ELR (cell line): Measurements from ENCODE around the gene DEPP1.

Experiments used
- DNase-seq: peaks from one replicate; pipeline ENCODE4 v3.0.0-alpha.2; 2015; ENCODE audit warnings: low read depth

Gene DEPP1

DNA sequence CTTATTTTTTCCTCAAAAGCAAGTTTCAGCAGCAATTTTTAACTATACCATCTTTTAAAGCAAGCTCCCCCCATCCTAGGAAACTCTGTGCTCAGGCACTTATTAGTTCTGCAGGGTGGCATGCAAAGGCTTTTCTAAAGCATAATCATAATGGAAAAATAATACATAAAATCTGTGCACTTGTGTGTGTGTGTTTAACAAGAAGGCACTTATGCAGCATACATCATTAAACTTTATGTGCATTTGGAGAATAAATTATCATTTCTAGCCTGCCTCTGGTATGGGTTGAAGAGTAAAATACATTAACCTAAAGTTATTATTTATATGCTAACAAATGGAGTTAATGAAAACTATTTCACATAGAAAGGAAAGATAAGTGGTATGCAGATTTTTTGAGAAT lies 24.6 kb downstream of the DEPP1 start:
- no peak for DNase-seq

DNA sequence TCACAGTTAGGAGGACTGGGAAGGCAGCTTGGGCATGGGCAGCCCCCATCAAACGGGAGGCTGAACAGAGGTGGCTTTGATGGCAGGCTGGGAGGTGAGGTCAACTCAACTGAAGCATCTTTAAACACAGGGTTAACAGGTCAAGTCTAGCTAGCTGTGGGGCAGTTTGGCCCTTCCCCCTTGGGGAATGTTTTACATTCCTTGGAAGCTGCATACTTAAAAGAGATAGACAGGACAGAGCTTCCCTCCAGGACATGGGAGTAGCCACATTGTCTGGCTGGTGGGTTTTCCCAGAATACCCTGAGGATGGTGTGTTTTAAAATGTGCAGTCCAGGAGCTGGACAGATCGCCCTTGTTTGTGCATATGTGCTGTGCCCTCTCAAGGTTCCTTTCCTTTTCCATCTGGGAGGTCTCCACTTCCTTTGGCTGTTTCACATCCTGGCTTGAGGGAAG lies 25.8 kb downstream of the DEPP1 start:
- DNase-seq: no peak

DNA sequence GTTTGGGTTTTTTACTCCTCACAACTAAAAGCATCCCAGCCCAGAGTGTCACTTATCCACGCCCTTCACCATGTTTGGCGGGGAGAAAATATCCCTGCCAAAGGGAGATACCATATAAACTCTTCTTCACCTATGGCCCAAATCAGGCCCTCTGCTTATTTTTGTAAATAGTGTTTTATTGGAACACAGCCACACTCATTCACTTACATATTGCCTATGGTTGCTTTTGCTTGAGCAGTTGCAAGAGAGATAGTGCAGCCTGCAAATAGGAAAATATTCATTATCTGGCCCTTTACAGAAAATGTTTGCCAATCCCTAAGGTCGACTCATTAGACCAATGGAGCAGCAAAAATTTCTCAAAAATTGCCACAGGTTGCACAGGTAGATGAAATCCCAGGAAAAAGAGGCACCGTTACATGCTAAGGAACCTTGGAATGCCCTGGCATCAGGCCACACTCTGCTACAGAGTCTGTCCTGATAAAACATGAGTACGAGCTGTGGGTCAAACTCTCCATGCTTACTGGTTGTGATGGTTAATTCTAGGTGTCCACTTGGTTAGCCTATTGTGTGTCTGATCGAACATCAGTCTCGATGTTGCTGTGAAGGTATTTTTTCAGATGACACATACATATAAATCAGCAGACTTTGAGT lies 26.9 kb downstream of the DEPP1 start:
- no peak for DNase-seq

DNA sequence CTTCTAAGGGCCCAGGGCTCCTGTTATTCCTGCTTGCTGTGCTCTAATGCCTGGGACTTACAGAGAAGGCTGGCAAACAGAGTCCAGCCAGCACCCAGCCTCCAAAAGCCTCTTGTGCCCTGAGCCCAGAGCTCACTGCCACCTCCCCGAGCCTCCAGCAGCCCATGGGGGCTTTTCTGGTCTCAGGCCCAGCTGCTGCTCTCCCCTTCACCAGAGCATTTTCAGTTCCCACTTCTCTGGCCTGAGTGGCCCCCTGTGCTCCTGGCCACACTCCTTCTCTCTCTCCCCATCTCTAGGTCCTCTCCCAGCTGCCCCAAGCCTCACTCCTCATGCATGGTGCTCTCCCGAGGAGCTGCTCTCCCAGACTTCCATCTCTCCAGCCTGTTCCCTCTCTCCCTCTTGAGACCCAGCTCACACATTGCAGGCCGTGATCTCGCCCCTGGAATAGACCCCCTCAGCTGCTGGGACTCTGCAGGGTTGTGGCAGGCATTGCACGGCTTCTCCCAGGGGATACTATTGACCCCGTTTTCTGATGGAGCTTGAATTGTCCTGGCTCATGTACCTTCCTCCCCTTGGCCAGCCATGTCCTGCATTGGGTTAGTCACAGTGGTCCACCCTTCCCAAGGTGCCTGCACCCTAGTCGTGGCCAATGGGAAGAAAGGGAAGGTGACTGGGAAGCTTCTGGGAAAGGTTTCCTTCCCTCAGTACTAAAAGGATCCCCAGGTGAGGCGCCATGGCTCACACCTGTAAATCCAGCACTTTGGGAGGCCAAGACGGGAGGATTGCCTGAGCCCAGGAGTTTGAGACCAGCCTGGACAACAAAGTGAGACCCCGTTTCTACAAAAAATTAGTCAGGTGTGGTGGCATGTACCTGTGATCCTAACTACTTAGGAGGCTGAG lies 28.0 kb downstream of the DEPP1 start:
- DNase-seq: no peak

DNA sequence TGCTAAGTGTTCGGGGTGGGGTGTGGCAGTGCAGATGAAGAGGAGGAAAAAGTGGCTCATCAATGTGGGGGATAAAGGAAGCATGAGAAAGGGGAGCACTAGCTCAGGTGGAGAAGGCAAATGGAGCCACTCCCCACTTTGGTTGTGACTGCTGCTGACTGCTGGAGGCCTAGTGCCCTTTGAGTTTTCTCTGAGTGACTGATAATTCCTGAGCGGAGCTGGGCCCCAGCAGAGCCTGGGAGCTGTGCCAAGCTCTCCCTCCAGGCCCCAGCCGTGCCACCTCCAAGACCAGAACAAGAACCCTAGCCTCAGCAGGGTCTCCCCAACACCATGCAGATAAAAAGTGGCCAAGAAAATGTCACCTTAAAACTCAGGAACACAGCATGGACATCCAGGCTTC lies 28.7 kb downstream of the DEPP1 start:
- no peak for DNase-seq

DNA sequence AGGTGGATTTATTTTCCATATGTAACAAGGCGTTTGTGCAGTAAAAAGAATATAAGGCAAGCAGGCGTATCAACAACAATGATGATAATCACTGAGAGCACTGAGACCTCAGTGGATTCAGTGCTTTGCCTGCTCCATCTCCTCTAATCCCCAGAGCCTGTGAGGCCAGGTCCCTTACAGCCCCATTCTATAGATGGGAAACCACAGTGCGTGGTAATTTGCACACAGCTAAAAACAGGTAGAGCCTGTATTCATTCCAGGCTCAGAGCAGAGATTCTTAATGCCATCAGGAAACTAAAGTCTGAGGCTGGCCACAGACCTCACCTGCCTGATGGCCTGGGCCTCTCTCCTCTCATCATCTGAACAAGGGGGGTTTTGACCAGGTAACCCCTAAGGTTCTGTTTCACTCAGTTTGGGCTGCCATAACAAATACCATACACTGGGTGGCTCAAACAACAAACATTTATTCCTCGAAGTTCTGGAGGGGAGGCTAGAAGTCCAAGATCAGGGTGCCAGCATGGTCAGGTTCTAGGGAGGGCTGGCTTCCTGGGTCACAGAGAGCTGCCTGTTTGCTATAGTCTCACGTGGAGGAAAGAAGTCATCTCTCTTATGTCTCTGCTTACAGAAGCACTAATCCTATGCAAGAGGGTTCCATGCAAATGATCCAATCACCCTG lies 29.3 kb downstream of the DEPP1 start:
- no peak for DNase-seq

DNA sequence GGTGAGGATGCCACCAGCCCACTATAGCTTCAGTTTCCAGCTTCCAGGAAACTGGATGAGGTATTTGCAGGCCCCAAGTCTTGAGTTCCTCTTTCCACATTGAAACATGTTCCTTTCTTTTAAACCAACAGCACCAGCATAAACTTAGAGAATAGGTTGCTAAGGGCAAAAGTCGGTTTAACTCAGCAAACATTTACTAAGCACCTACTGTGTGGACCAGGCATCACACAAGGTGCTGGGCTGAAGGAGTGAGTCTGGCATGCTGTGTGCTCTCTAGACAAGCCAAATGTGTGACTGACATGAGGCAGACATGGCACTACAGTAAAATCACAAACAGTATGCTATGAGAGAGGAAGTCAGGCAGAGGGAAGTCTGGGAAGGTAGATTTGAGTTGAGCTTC lies 30.0 kb downstream of the DEPP1 start:
- DNase-seq: no peak

DNA sequence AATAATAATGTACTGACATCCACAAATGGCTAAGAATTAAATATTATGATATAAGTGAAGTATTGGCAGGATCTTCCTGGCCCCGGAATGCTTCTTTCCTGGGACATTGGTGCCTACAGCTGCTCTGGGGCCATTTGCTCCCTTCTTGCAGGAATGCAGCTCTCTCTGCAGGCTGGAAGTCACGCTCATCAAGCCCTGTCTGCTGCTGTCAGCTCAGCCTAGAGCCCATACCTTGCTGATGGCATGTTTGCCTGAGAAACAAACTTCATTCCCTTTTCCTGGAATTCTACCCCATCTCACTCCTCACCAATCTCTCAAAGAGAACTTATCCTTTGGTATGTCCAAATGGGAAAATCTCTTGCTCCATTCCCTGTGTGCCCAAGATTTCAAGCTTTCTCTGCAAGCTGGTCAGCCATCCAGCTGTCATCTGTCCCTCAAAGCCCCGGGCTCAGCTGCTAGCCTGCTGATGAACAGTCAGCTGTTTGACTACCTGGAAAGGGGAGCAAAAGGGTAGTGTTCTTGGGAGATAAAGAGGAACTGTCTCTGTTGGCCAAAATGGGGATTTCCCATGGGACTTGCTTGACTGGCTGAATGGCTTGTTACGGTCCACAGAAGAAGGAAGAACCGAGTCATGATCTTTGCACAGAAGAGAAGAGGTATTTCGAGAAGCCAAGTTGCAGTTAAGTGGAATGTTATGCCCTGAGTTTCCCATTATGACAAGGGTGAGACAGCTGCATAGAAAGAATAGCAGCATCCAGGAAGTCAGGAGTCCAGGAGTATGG lies 31.0 kb downstream of the DEPP1 start:
- DNase-seq: no peak

DNA sequence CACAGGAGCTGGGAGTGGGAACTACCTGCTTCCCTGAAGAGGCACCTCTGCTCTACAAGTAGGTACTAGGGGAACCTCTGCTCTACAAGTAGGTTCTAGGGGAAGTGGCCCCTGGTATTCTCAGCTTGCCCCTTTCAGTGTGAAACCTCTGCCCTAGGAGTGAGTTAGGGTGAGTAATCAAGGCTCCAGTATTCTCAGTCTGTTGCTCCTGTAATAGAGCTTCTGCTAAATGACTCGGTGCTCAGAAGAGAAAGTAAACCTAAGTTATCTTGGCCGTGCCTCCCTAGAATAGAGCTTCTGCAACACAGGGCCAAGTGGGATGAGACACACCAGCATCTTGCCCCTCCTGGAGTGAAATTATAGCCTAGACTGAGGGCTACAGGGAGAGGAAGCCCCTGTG lies 32.4 kb downstream of the DEPP1 start:
- peak; percentile 58 for DNase-seq

DNA sequence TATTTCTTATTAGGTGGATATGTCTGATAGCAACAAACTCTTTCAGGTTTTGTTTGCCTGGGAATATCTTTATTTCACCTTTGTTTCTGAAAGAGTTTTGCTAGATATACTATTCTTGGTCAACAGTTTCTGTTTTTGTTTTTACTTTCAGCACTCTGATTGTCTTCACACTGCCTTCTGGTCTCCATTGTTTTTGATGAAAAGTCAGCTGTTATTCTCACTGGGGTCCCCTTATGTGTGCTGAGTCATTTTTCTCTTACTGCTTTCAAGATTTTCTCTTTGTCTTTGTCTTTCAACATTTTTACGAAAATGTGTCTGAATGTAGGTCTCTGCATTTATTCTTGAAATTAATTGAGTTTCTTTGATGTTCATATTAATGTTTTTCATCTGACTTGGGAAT lies 34.3 kb downstream of the DEPP1 start:
- no peak for DNase-seq

DNA sequence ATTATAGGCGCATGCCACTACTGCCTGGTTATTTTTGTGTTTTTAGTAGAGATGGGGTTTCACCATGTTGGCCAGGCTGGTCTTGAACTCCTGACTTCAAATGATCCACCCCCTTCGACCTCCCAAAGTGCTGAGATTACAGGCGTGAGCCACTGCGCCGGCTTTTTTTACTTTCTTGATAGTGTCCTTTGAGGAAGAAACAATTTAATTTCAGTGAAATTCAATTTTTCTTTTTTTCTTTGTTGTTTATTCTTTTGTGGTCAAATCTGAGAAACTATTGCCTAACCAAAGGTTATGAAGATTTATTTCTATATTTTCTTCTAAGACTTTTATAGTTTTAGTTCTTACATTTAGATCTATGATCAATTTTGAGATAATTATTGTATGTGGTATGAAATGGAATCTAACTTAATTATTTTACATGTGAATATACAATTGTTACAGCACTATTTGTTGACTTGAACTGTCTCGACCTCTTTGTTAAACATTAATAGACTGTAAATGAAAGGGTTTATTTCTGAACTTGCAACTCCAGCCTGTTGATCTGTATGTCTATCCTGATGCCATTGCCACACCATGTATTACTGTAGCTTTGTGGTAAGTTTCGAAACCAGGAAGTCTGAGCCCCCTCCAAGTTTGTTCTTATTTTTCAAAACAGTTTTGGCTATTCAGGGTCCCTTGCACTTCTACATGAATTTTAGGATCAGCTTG lies 38.8 kb downstream of the DEPP1 start:
- DNase-seq: no peak

DNA sequence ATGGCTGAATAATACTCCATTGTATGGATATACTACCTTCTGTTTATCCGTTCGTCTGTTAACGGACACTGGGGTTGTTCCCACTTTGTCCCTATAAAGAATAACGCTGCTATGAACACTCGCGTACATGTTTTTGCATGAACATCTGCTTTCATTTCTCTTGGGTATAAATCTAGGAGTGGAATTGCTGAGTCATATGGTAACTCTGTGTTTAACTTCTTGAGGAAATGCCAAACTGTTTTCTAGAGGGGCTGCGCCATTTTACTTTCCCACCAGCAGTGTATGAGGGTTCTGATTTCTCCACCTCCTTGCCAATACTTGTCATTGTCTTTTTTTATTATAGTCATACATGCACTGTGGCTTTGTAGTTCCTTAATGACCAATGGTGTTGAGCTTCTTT lies 39.7 kb downstream of the DEPP1 start:
- DNase-seq: no peak

DNA sequence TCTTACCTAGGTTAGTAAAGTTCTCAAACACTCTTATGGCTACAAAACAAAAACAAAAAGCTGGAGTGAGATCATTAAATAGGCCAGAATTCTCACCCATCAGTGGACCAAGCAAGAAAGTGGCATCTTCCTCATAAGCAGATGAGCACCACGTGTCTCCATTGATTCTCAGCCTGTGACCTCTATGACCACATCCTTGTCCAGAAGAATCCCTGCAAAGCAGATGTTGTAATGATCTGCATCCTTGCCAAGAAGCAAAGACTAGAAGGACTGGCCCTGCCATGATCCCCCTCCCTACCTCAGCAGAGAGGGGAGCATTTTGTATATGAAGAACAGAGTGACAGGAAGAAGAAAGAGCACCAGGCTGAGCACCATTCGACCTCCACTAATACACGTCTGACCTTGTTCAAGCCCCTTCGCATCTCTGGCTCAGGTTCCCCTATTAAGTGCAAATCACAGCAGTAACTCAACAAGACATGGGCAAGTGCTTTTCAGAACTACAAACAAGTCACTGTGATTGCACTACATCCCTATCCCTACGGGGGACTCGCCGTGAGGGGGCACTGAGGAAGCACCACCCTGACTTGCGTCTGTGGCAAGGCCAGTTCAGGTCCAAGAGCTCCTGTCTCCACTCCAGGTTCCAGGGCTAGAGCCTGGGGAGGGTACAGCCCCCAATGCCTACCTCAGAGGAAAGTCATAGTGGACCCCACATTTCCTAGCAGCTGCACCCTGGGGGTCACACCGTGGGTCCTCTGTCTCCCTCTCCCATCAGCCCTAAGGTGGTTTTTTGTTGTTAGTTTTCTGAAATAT lies 41.2 kb downstream of the DEPP1 start:
- no peak for DNase-seq

DNA sequence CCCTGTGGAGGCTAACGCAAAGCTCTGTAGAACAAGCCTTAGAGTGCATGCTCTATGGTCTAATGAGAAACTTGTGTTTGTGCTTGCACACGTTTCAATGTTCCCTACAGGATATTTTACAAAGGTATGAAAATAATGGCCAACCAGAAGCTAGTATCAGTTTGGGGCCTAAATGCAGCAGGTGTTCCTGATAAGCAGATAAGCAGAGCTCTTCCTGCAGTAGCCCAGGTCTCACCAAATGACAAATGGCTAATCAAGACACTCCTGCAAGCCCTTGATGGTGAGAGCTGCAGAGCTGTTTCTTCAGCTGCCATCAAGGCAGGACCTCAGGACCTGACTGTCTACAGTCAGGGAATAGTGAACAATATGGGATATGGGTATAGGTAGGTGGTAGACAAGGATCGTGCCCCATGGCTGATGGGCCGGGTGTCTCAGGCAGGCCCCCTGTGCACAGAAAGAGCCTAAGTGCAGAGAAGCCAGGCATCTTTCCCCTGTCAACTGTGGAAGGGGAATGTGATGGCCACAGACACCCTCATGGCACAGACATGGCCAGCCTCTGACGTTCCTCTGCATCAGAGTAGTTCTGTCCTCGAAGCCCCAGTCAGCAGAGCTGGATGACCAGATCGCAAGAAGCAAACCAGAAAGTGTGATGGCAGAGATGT lies 42.2 kb downstream of the DEPP1 start:
- DNase-seq: no peak

DNA sequence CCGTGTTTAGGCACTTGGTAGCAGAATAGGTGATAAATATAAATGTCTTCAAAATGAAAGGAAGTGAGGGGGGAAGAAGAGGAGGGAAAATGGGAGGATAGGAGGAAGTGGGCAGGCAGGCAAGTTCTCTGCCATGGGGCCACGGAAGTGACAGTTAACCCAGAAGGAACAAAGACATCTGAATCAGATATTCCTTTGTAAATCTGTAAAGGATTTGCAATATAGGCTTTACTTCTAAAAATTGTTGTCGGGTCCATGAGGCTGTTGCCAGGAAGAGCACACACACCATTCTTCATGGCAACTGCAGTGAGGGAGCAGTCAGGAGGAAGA lies 42.7 kb downstream of the DEPP1 start:
- DNase-seq: no peak

DNA sequence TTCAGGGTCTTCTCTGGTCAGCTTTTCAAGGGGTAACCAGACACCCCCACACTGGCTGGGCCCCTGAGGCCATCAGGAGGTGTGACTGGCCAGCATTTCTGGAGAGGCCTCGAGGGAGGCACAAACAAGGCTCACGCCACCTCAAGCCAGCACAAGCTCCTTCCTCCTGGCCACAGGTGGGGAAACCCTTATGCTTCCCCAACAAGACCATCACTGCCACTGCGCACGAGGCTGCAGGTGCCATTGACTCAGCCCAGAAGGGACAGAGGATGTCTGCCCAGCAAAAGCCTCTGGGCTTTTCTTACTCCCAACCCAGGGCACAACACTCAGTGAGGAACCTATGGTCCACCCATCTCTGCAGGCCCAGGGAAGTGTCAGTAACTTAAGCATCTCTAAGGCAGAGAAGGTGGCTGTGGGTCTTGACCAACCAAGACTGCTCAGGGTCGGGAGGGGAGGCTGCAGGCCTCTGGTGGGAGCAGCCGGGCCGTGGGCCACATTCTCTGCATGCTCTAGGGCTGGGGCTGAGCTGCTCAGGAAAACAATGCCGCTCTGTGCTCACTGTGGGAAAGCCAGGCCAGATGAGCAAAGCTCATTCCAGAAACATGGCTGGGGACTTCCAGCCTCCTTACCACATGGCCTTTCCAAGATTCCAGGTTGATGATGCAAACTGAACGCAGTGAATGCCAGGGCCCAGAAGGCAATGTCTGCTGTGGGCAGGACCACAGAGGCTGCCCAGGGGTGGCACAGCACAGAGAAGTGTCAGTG lies 43.2 kb downstream of the DEPP1 start:
- peak; percentile 81 for DNase-seq

DNA sequence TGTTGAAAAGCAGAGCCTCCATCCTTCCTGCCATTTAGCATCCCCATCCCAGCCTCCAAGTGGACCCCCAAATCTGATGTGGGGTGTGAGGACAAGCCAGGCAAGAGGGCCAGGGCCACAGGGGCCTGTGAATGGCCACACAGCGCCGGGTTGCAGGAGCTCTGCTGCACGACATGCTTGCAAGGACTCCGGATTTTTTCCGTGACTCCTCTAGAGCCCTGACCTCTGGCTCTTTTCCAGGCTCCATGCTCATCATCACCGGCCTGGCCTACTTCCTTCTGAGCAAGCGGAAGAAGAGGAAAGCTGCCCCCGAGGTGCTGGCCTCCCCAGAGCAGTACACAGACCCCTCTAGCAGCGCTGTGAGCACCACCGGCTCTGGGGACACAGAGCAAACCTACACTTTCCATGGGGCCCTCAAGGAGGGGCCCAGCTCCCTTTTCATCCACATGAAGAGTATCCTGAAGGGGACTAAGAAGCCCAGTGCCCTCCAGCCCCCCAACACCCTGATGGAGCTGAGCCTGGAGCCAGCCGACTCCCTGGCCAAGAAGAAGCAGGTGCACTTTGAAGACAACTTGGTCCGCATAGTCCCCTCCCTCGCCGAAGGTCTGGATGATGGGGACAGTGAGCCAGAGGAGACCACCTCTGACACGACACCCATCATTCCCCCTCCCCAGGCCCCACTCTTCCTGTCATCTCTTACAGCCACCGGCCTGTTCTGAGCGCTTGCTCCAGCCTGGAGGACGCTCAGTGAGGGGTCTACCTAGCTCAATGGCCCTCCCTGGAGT lies 44.0 kb downstream of the DEPP1 start:
- no peak for DNase-seq

DNA sequence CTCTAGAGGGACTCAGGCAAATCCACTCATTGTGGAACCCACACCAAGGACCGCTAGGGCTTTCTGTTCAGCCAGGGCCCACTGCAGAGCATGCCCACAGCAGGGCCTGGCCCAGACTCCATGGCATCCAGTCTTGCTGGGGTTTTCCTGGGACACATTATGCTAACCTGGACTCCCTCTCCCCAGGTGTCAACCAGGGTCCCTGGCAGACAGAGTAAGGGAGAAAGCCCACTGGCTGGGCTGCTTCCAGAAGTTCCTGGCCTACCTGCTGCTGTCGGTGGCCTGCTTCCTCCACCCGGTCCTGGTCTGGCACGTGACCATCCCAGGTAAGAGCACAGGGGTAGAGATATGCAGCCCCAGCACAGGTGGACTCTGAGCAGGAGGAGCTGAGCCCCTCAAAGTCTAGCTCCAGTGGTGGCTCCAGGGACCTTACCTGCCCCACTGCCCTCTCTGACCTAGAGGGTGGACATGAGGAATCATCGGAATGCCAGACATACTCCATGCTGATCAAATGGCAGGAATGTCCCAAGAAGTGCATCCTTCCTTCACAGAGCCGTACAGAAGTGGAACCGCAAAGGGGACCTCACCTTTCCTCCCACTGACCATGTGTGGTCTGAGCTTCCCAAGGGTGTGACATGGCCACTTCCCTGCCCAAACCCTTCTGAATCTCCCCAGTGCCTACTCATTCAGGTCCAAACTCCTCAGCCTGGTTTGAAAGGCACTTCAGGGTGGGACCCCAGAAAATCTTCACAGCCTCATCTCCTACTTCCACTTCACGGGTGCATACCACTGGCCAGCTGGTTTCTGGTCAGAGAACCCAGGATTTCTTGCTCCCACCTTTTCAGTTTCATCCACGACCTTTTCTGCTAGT lies 44.9 kb downstream of the DEPP1 start:
- DNase-seq: no peak
